HG03045 (cell line): ENCODE data around the gene EIF5A2.

Experiments
- ATAC-seq: cut with Tn5 transposase; IDR thresholded peaks from one replicate; pipeline ENCODE4 v1.9.1; 2021; ENCODE audit warnings: mild to moderate bottlenecking, moderate library complexity; ENCODE audit not compliant: unreplicated experiment

The EIF5A2 gene

GRCh38 chr3:170862618-170863374 lies 45.6 kb downstream of the EIF5A2 start:
- ATAC-seq: no peak

GRCh38 chr3:170858599-170858998 lies 49.8 kb downstream of the EIF5A2 start:
- ATAC-seq: no peak

- ATAC-seq: no peak
These were observed 56.1 kb downstream of the EIF5A2 start for GRCh38 chr3:170852324-170852723.

GRCh38 chr3:170848292-170848917 lies 60.0 kb downstream of the EIF5A2 start:
- no peak for ATAC-seq

- ATAC-seq: no peak
These were observed 64.1 kb downstream of the EIF5A2 start for GRCh38 chr3:170844377-170844776.

- no peak for ATAC-seq
These were observed 68.1 kb downstream of the EIF5A2 start for GRCh38 chr3:170840291-170840859.

GRCh38 chr3:170839518-170840100 lies 68.8 kb downstream of the EIF5A2 start:
- no peak for ATAC-seq
